MM.1S (cell line): ENCODE measurements around the gene EPHA10.
A peak's percentile ranks its signal among the peaks of the same experiment; 100 is the strongest.
"Not testable (repeated sequence)": the region's sequence is repeated elsewhere in the genome, so short reads cannot be mapped to it uniquely, and the experiment has no call there.

Source experiments
- DNase-seq: peaks from one replicate; pipeline ENCODE4 v3.0.0-alpha.2; 2015
- H2AFZ ChIP-seq: fragments of 300-600 bp; sonication (generic); 2 replicates; pipeline ENCODE4 v1.6.0; 2016; ENCODE audit warnings: antibody characterized with exemption, low read length
- H3F3A ChIP-seq: fragments of 300-600 bp; sonication (generic); 2 replicates; pipeline ENCODE4 v1.6.1; 2016; ENCODE audit warnings: mild to moderate bottlenecking, antibody characterized with exemption, low read length, moderate library complexity, mixed read lengths; ENCODE audit not compliant: insufficient read depth
- H3K27ac ChIP-seq: fragments of 300-600 bp; sonication (generic); 2 replicates; pipeline ENCODE4 v1.5.1; 2016; ENCODE audit warnings: mild to moderate bottlenecking, low read length
- H3K27me3 ChIP-seq: fragments of 300-600 bp; sonication (generic); replicated peaks from 2 replicates; pipeline ENCODE4 v1.6.0; 2016; ENCODE audit warnings: low read length; ENCODE audit not compliant: insufficient read depth
- H3K36me3 ChIP-seq: fragments of 300-600 bp; sonication (generic); replicated peaks from 2 replicates; pipeline ENCODE4 v1.6.1; 2016; ENCODE audit warnings: mild to moderate bottlenecking, low read length, mixed read lengths; ENCODE audit not compliant: insufficient read depth
- H3K4me1 ChIP-seq: fragments of 300-600 bp; sonication (generic); 2 replicates; pipeline ENCODE4 v1.6.1; 2016; ENCODE audit warnings: low read length, mixed read lengths
- H3K4me2 ChIP-seq: fragments of 300-600 bp; sonication (generic); 2 replicates; pipeline ENCODE4 v1.6.0; 2016; ENCODE audit warnings: low read depth, low read length
- H3K4me3 ChIP-seq: fragments of 300-600 bp; sonication (generic); 2 replicates; pipeline ENCODE4 v1.5.1; 2016; ENCODE audit warnings: low read length, mixed read lengths
- H3K79me2 ChIP-seq: fragments of 300-600 bp; sonication (generic); 2 replicates; pipeline ENCODE4 v1.6.1; 2016; ENCODE audit warnings: mixed run types, low read length, mixed read lengths
- H3K9ac ChIP-seq: fragments of 300-600 bp; sonication (generic); 2 replicates; pipeline ENCODE4 v1.6.1; 2016; ENCODE audit warnings: low read length, mixed read lengths
- H3K9me2 ChIP-seq: fragments of 300-600 bp; sonication (generic); replicated peaks from 2 replicates; pipeline ENCODE4 v1.6.1; 2016; ENCODE audit warnings: mild to moderate bottlenecking, low read length, mixed read lengths; ENCODE audit not compliant: insufficient read depth
- H3K9me3 ChIP-seq: fragments of 300-600 bp; sonication (generic); replicated peaks from 2 replicates; pipeline ENCODE4 v1.6.1; 2016; ENCODE audit warnings: mild to moderate bottlenecking, low read length, mixed read lengths; ENCODE audit not compliant: insufficient read depth
- H4K20me1 ChIP-seq: fragments of 300-600 bp; sonication (generic); 2 replicates; pipeline ENCODE4 v1.6.1; 2016; ENCODE audit warnings: mild to moderate bottlenecking, low read length, moderate library complexity, mixed read lengths; ENCODE audit not compliant: insufficient read depth
- CTCF ChIP-seq: fragments of 300-600 bp; sonication (generic); IDR thresholded peaks from 2 replicates; pipeline ENCODE4 v1.5.1; 2016; ENCODE audit warnings: antibody characterized with exemption, low read length, mixed read lengths
- EZH2 ChIP-seq: fragments of 300-600 bp; sonication (generic); optimal IDR thresholded peaks from 2 replicates; pipeline ENCODE3; 2017; ENCODE audit warnings: low read depth, mild to moderate bottlenecking, antibody characterized with exemption, low read length, mixed read lengths
- EZH2phosphoT487 ChIP-seq: fragments of 300-600 bp; sonication (generic); IDR thresholded peaks from 2 replicates; pipeline ENCODE4 v1.6.1; 2018; ENCODE audit warnings: antibody characterized with exemption, low read length

EPHA10 gene

GRCh38 chr1:37691497-37692077 lies 73.3 kb downstream of the EPHA10 start:
- Histone ChIP-seq H2AFZ (peak overlapping the region; percentile 95), H3K4me2 (peak overlapping the region; percentile 97), H3K4me1 (peaks cover 5% of the 10 kb centered on the region), H3K9me3 (no peaks in the 10 kb centered on the region), H3K9ac (peak overlapping the region; percentile 71), H3K4me3 (peak overlapping the region; percentile 90), H3F3A (peaks cover 24% of the 10 kb centered on the region), H3K36me3 (peaks cover 8% of the 10 kb centered on the region), H3K27me3 (no peaks in the 10 kb centered on the region), H3K79me2 (peaks cover 75% of the 10 kb centered on the region), H3K9me2 (no peaks in the 10 kb centered on the region), H4K20me1 (no peaks in the 10 kb centered on the region), H3K27ac (peak overlapping the region; percentile 48)
- TF ChIP-seq EZH2phosphoT487, result no peak
- no peak for TF ChIP-seq CTCF
- no peak for TF ChIP-seq EZH2
- peak; percentile 50 for DNase-seq

DNA sequence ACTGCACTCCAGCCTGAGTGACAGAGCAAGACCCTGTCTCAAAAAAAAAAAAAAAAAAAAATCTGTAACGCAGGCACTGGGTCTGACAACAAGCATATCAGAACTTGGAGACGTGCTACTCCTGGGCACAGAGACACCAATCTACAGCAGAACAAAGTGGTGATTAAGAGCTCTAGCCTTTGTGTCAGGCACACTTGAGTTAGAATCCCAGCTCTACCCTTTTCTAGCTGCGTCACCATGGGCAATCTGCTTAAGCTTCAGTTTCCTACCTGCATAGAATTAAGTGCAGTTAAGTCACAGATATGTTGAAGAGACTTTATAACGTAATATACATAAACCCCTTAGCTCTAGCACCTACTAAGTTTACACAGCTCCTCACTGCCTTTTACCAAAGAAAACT lies 76.0 kb downstream of the EPHA10 start:
- DNase-seq, result no peak
- Histone ChIP-seq H3K9ac (peak overlapping the region; percentile 79), H4K20me1 (0 out of 2 replicates have a peak, but pooled peaks cover 2% of the 10 kb centered on the region), H3K9me3 (no peaks in the 10 kb centered on the region), H3K4me2 (peak overlapping the region; percentile 95), H2AFZ (no peak overlapping the region), H3K27me3 (no peaks in the 10 kb centered on the region), H3K4me1 (peaks cover 20% of the 10 kb centered on the region), H3K36me3 (no peaks in the 10 kb centered on the region), H3K4me3 (peak overlapping the region; percentile 90), H3K79me2 (peaks cover 60% of the 10 kb centered on the region), H3K27ac (peak overlapping the region; percentile 53; the same call in 1 of the 2 replicates), H3F3A (peaks cover 34% of the 10 kb centered on the region), H3K9me2 (no peaks in the 10 kb centered on the region)
- TF ChIP-seq CTCF (no peak), EZH2phosphoT487 (no peak), EZH2 (no peak)

- not testable (repeated sequence) for H3K4me2 ChIP-seq, H3K27ac ChIP-seq, H3K9ac ChIP-seq, H3K9me3 ChIP-seq, H3K36me3 ChIP-seq, H3K27me3 ChIP-seq, H3K9me2 ChIP-seq, DNase-seq, H3K4me3 ChIP-seq, H4K20me1 ChIP-seq, H2AFZ ChIP-seq
- peaks cover 46% of the 10 kb centered on the region for H3F3A ChIP-seq
- peaks cover 28% of the 10 kb centered on the region for H3K4me1 ChIP-seq
- peaks cover 58% of the 10 kb centered on the region for H3K79me2 ChIP-seq
Observed at GRCh38 chr1:37687764-37688163, 77.2 kb downstream of the EPHA10 start.

DNA sequence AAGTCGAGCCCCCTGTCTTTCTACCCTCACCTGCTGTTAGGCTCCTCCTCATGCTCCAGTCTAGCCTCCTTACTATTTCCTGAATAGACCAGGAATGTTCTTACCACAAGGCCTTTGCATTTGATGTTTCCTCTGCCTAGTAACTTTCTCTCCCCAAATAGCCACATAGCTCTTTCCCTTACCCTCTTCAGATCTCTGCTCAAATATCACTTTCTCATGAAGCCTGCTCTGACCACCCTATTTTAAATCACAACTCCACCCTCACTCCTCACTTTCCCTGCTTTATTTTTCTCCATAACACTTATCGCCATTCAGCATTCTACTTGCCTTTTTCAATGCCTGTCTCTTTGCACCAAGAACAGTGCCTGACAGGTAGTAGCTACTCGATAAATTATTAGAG lies 79.2 kb downstream of the EPHA10 start:
- TF ChIP-seq EZH2phosphoT487, result no peak
- TF ChIP-seq CTCF, result no peak
- TF ChIP-seq EZH2, result no peak
- no peak overlapping the region for H3K4me2 ChIP-seq
- H2AFZ ChIP-seq, result no peak overlapping the region
- peaks cover 37% of the 10 kb centered on the region for H3F3A ChIP-seq
- H3K9ac ChIP-seq, result no peak overlapping the region
- no peaks in the 10 kb centered on the region for H3K9me3 ChIP-seq
- no peaks in the 10 kb centered on the region for H3K27me3 ChIP-seq
- H3K27ac ChIP-seq, result no peak overlapping the region
- peaks cover 41% of the 10 kb centered on the region for H3K79me2 ChIP-seq
- 0 out of 2 replicates have a peak, but pooled peaks cover 4% of the 10 kb centered on the region for H3K36me3 ChIP-seq
- H4K20me1 ChIP-seq, result 0 out of 2 replicates have a peak, but pooled peaks cover 3% of the 10 kb centered on the region
- H3K9me2 ChIP-seq, result no peaks in the 10 kb centered on the region
- H3K4me1 ChIP-seq, result peaks cover 28% of the 10 kb centered on the region
- no peak for DNase-seq
- H3K4me3 ChIP-seq, result no peak overlapping the region

DNA sequence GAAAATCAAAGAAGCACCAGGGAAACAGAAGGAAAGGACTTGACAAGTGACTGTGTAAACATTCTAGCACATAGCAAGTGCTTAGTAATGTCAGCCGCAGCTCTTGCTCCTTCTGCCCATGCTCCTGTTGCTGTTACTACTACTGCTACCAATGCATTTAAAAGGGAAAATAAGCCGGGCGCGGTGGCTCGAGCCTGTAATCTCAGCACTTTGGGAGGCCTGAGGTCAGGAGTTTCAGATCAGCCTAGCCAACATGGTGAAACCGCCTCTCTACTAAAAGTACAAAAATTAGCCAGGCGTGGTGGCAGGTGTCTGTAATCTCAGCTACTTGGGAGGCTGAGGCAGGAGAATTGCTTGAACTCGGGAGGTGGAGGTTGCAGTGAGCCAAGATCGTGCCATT lies 80.7 kb downstream of the EPHA10 start:
- H4K20me1 ChIP-seq, H3K9me3 ChIP-seq, H3K27me3 ChIP-seq, H3K36me3 ChIP-seq, H2AFZ ChIP-seq, H3K9ac ChIP-seq, H3K4me3 ChIP-seq, H3K9me2 ChIP-seq: not testable (repeated sequence)
- Histone ChIP-seq H3K79me2 (peaks cover 30% of the 10 kb centered on the region), H3K4me1 (peaks cover 26% of the 10 kb centered on the region), H3K4me2 (peak overlapping the region; percentile 25), H3F3A (peaks cover 25% of the 10 kb centered on the region), H3K27ac (peak overlapping the region; percentile 45; the same call in 1 of the 2 replicates)
- peak; percentile 71 for DNase-seq
